ENCODE results near the gene AHNAK2.

DNA sequence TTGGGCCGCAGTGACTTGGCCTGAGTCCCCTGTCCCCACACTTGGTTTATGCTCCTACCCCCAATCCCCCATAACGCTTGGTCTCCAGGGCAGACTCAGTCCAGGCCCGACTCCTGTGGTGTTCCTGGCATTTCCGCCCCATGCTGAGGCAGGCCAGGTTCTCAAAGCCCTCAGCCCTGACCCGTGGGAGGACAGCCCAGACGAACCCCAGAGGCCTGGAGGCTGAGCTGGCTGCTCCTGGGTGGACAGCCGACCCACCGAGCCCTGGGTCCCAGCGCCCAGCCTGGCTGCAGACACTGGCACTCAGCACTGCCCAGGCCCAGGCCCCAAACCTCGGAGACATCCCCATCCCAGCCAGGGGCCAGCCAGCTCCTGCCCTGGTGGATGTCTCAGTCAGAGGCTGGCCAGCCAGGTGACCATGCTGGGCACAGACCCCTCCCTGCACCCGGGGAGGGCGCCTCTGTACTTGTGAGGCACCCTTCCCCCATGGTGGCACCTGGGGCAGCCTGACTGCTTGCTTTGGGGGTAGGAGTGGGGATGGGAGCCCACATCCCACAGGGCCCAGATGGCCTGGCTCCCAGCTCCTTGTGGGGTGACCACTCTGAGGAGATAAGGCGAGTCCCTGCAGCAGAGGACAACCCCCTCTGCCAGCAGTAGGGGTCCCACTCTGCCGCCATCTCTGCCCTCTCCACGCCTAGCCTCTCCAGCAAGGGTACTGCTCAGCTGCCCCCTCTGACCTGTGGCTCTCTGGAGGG is 52.1 kb downstream of the AHNAK2 start:
- TF ChIP-seq, protein P1, sequence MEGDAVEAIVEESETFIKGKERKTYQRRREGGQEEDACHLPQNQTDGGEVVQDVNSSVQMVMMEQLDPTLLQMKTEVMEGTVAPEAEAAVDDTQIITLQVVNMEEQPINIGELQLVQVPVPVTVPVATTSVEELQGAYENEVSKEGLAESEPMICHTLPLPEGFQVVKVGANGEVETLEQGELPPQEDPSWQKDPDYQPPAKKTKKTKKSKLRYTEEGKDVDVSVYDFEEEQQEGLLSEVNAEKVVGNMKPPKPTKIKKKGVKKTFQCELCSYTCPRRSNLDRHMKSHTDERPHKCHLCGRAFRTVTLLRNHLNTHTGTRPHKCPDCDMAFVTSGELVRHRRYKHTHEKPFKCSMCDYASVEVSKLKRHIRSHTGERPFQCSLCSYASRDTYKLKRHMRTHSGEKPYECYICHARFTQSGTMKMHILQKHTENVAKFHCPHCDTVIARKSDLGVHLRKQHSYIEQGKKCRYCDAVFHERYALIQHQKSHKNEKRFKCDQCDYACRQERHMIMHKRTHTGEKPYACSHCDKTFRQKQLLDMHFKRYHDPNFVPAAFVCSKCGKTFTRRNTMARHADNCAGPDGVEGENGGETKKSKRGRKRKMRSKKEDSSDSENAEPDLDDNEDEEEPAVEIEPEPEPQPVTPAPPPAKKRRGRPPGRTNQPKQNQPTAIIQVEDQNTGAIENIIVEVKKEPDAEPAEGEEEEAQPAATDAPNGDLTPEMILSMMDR (IDR thresholded peaks at IDR 0.05), result no peak
- TF ChIP-seq POLR2A (IDR thresholded peaks at IDR 0.05), result no peak
- no peak for TF ChIP-seq POLR2AphosphoS5 (IDR thresholded peaks at IDR 0.05)
